Subcutaneous adipose tissue (tissue), 4 donors: ENCODE measurements around the gene RAD9A. TPM values are rescaled to one million over a fixed set of nuclear protein-coding genes. Genes with fewer than 3 reads are reported as not detected.

Source experiments
- total RNA-seq, 4 donors: library from RNA; depleted of rRNA; stranded (reverse); fragments of >200 nt; gene quantifications; one replicate each; pipeline ENCODE4 v1.1.0, GENCODE V29; 2016
- TF ChIP-seq, protein P1 (sequence below): fragments of 450-650 bp; IDR thresholded peaks from one replicate; pipeline ENCODE4 v1.5.1; 2016; ENCODE audit warnings: low read depth, mild to moderate bottlenecking, control low read depth, antibody characterized with exemption, moderate library complexity

The RAD9A gene
- total RNA-seq, 4 donors from 2014 or later: 5.2 to 11.7 (median 7.8) TPM

DNA sequence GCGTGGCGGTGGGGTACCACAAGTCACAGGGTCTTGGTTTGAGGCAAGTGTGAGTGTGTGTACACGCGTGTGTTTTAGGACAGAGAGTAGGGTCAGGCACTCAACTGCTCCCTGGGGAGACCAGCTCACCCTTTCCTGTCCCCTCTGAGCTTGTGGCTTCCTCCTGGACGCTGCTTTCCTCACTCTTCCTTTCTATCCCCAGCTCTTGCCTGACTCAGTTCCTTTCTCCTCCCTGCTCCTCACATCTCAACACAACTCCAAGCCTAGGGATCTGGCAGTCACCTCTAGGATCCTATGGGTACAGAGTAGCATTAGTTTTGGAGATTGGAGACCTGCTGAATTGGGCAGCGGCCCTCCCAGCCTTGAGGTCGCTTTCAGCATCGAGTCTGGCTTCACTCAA lies 22.5 kb upstream of the RAD9A start:
- TF ChIP-seq, protein P1, sequence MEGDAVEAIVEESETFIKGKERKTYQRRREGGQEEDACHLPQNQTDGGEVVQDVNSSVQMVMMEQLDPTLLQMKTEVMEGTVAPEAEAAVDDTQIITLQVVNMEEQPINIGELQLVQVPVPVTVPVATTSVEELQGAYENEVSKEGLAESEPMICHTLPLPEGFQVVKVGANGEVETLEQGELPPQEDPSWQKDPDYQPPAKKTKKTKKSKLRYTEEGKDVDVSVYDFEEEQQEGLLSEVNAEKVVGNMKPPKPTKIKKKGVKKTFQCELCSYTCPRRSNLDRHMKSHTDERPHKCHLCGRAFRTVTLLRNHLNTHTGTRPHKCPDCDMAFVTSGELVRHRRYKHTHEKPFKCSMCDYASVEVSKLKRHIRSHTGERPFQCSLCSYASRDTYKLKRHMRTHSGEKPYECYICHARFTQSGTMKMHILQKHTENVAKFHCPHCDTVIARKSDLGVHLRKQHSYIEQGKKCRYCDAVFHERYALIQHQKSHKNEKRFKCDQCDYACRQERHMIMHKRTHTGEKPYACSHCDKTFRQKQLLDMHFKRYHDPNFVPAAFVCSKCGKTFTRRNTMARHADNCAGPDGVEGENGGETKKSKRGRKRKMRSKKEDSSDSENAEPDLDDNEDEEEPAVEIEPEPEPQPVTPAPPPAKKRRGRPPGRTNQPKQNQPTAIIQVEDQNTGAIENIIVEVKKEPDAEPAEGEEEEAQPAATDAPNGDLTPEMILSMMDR: no peak

DNA sequence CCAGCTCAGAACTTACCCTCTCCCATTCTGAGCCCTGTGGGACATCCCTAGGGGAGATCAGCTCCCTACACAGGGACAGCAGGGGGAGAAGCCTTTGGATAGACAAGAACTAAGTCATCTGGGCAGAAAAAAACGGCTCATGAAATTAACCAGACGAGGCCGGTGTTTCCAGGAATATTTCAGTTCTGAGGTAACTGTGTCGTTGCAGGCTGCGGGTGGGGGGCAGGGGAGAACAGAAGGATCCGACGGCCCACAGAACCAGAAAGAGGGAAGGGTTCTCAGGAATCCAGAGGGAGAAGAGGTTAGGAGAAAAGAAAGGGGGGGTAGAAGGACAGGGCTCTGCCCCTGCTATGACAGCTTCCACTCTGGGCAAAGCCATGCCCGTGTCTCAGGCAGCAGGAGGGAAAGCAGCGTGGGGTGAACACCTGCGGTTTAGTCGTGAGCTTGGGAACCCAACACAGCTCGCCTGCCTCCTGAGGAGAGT lies 21.9 kb upstream of the RAD9A start:
- TF ChIP-seq, protein P1: no peak

DNA sequence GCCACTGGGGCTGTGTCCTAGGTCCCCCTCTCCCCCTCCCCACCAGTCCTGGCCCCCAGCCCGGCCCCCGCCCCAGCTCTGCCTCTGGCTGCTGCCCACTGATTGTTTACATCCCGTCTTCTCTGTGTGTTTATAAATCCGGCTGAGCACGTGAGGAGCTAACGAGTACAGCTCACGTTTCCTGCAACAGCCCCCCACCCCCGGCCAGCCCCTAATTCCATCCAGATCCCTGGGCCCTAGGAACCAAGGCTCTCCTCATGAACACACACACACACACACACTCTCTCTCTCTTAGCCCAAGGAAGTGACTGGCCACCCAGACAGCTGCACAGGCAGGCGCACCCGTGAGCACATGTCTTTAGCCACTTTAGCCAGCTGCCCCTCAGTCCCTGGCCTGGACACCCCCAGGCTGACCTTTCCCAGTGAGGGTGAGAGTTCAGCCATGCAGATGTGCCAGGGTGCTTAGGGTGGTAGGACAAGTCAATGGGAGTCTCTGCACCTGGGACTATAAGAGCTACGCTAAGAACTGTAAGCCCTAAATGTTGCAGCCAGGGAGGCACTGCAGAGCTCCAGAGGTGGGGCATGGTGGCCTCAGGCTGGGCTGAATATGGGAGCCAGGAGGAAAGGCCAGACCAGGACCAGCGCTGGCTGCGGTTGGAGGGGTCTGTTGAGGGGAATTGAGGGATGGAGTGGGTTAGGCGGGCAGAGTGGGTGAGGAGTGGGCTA lies 21.3 kb upstream of the RAD9A start:
- TF ChIP-seq, protein P1: no peak

DNA sequence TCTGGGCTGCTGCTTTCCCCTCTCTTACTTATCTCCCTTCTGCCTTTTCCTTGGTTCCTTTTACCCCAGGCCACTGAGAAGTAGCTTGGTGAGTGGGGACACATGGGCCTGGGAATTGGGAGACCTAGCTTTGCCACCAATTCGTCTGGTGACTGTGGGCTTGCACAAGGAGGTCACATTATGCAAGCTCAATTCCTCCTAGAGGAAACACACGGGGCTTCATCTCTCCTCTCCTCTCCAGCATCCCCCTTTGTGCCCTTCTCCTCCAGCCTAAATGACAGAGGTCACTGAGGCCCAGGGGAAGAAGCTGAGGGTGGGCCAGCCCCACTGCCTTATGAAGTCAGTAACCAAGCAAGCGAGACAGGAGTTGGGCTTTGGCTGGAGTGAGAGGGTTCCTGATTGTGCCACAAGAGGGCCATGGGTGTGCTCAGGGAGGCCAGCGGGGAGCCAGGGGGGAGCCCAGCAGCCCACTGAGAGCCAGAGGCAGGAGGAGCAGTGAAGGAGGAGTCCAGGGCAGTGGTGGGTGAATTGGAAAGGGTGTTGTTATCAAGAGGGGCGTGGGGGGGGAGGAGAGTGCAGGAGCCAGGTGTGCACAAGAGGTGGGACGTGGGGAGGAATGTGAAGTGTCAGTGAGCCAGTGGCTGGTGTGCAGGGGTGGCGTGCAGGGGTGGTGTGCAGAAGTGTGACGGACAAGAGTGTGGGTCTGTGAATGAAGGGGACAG lies 20.4 kb upstream of the RAD9A start:
- TF ChIP-seq, protein P1: no peak

DNA sequence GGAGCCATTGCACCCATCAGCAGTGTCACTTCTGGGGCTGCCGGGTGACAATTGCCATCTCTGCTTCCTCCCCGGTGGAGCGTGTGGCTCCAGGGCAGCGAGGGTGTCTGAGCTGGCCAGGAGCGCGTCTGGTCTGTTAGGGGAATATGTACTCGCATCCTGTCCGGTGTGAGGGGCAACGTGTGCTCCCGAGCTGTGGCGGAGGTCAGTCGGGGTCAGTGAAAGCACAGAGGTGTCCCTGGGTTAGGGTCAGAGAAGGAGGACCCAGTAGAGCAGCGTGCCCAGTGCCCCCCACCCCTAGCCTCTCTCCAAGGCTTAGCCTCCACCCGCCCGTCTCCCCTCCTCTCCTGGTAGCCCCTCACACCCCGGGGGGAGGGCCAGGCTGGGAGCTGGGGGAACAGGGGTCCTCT lies 19.9 kb upstream of the RAD9A start:
- TF ChIP-seq, protein P1: no peak

DNA sequence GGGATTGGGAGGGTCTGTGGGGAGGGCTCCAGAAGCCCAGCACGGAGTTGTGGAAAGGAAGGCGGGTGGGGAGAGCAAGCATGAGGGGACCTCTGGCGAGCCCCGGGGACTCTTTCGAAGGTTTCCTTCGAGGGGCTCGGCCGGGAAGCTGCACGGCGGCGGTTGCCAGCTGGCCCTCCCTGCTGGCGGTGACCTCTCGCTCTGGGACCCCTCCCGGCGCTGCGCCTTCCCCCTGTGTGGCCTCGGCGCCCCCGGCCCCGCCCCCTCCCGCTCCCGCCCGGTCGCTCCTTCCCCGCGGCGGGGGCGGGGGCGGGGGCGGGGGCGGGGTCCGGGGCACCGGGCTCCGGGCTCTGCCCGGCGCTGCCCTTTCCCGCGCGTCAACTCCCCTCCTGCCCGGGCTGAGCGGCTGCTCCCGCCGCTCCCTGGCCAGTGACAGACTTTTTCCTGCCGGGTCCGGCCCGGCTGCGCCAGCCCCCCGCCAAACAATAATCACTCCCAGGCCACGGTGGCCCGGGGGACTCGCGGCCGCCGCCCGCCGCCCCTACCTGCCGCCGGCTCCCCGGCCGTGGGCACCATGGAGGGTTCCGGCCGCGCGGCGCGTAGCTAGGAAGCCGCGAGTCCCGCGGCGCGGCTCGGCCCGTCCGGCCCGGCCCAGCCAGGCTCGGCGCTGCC lies 19.3 kb upstream of the RAD9A start:
- TF ChIP-seq, protein P1: no peak
